Measurements from ENCODE around the gene PLEKHS1. TPM values are rescaled to one million over a fixed set of nuclear protein-coding genes. Genes with fewer than 3 reads are reported as not detected.

Gene PLEKHS1
- total RNA-seq, 3 donors from 2014 or later (not counting 1 experiment from before 2014, with no cell fraction given): 0.14 to 0.90 (median 0.23) TPM

DNA sequence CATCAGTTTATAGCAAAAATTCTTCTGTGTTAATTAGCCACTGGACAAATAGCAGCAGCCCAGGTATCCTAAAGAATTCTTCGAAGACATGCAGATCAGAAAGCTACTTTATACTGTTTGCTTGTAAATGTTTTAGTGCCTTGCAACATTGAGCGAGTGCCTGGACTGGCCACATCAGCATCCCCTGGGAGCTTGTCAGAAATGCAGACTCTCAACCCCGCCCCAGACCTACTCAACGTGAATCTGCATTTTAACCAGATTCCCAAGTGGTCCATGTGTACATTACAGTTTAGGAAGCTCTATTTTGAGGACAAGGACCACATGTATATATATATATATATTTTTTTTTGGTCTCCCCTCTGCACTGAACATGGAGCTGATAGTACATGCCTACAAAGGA, 18.5 kb upstream of the PLEKHS1 start:
- H3K9me3 Mint-ChIP-seq: no peaks in the 10 kb centered on the region
- Histone ChIP-seq H3K4me3 (ENCODE audit: low read length) (no peak overlapping the region), H3K36me3 (ENCODE audit: control insufficient read depth, insufficient read depth, low read length) (peaks cover 20% of the 10 kb centered on the region), H3K9me3 (ENCODE audit: control insufficient read depth, insufficient read depth, low read length) (no peaks in the 10 kb centered on the region), H3K27ac (ENCODE audit: low read length) (no peak overlapping the region), H3K4me1 (ENCODE audit: control insufficient read depth, insufficient read depth, low read length) (no peaks in the 10 kb centered on the region), H3K27me3 (ENCODE audit: control insufficient read depth, insufficient read depth, low read length) (no peaks in the 10 kb centered on the region)
- intact Hi-C loops (cut with micrococcal nuclease): no loop called here
- TF ChIP-seq, protein P1, sequence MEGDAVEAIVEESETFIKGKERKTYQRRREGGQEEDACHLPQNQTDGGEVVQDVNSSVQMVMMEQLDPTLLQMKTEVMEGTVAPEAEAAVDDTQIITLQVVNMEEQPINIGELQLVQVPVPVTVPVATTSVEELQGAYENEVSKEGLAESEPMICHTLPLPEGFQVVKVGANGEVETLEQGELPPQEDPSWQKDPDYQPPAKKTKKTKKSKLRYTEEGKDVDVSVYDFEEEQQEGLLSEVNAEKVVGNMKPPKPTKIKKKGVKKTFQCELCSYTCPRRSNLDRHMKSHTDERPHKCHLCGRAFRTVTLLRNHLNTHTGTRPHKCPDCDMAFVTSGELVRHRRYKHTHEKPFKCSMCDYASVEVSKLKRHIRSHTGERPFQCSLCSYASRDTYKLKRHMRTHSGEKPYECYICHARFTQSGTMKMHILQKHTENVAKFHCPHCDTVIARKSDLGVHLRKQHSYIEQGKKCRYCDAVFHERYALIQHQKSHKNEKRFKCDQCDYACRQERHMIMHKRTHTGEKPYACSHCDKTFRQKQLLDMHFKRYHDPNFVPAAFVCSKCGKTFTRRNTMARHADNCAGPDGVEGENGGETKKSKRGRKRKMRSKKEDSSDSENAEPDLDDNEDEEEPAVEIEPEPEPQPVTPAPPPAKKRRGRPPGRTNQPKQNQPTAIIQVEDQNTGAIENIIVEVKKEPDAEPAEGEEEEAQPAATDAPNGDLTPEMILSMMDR (IDR thresholded peaks at IDR 0.05): no peak
- 97% methylated on average over 4 of the region's 4 CpGs for WGBS (ENCODE audit: insufficient coverage)
- no peak overlapping the region for H3K27ac Mint-ChIP-seq
- DNase-seq (no peak), ATAC-seq (no peak)
- H3K27me3 Mint-ChIP-seq (ENCODE audit: low read depth in 2 of 2): no peaks in the 10 kb centered on the region
- H3K36me3 Mint-ChIP-seq: peaks cover 18% of the 10 kb centered on the region
- H3K4me3 Mint-ChIP-seq: no peak overlapping the region
- H3K4me1 Mint-ChIP-seq: no peaks in the 10 kb centered on the region

DNA sequence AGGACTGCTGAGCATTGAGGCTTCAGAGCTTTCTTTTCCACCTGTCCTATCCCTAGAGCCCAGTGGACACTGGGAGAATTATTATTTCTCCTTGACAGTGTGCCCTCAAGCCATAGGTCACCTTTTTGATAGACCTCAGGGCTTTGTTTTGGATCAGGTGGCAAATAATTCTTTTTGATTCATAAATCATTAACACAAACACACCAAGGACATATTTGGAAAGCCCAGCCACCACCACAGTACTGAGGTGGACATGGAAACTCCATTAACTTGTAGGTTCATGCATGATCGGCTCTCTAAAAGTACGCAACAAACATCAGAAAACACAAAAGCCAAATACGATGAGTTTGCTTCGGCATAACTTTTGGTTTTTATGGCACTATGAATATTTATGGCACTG, 17.8 kb upstream of the PLEKHS1 start:
- WGBS (ENCODE audit: insufficient coverage): 73% methylated on average over 4 of the region's 4 CpGs
- ATAC-seq (no peak), DNase-seq (no peak)
- H3K4me1 ChIP-seq (ENCODE audit: control insufficient read depth, insufficient read depth, low read length): no peaks in the 10 kb centered on the region
- no peaks in the 10 kb centered on the region for H3K9me3 Mint-ChIP-seq
- no peak overlapping the region for H3K4me3 ChIP-seq (ENCODE audit: low read length)
- H3K4me1 Mint-ChIP-seq: no peaks in the 10 kb centered on the region
- no peak overlapping the region for H3K27ac Mint-ChIP-seq
- no peaks in the 10 kb centered on the region for H3K27me3 Mint-ChIP-seq (ENCODE audit: low read depth in 2 of 2)
- peaks cover 20% of the 10 kb centered on the region for H3K36me3 ChIP-seq (ENCODE audit: control insufficient read depth, insufficient read depth, low read length)
- H3K27me3 ChIP-seq (ENCODE audit: control insufficient read depth, insufficient read depth, low read length): no peaks in the 10 kb centered on the region
- H3K4me3 Mint-ChIP-seq: no peak overlapping the region
- H3K9me3 ChIP-seq (ENCODE audit: control insufficient read depth, insufficient read depth, low read length): no peaks in the 10 kb centered on the region
- intact Hi-C loops (cut with micrococcal nuclease): no loop called here
- H3K27ac ChIP-seq (ENCODE audit: low read length): no peak overlapping the region
- H3K36me3 Mint-ChIP-seq: peaks cover 18% of the 10 kb centered on the region
- TF ChIP-seq, protein P1 (IDR thresholded peaks at IDR 0.05): no peak

DNA sequence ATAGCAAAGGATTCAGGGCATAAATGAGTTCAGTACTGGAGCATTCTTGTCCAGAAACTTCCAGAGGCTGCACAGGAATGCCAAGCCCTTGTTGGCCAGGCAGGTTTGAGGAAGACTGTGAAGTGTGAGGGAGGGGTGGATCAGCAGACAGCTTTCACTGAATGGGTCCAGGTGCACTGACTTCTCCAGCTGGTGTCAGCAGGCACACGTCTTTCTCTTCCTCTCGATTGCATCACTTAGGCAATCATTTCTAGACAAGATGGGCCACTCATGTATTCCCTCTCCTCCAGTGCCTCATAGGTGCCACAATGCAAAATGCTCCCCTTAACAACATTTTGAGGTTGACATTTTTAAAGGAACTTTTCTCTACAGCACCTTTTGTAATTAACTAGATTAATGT, 15.6 kb upstream of the PLEKHS1 start:
- Histone ChIP-seq H3K4me1 (ENCODE audit: control insufficient read depth, insufficient read depth, low read length) (no peaks in the 10 kb centered on the region), H3K4me3 (ENCODE audit: low read length) (no peak overlapping the region), H3K36me3 (ENCODE audit: control insufficient read depth, insufficient read depth, low read length) (peaks cover 4% of the 10 kb centered on the region), H3K27ac (ENCODE audit: low read length) (no peak overlapping the region), H3K27me3 (ENCODE audit: control insufficient read depth, insufficient read depth, low read length) (no peaks in the 10 kb centered on the region), H3K9me3 (ENCODE audit: control insufficient read depth, insufficient read depth, low read length) (no peaks in the 10 kb centered on the region)
- Mint-ChIP-seq H3K4me1 (no peaks in the 10 kb centered on the region), H3K27me3 (ENCODE audit: low read depth in 2 of 2) (peaks cover 0 to 3% of the 10 kb centered on the region in 2 donors), H3K4me3 (no peak overlapping the region), H3K27ac (no peak overlapping the region), H3K36me3 (peaks cover 7% of the 10 kb centered on the region), H3K9me3 (no peaks in the 10 kb centered on the region)
- DNase-seq (no peak), ATAC-seq (no peak)
- intact Hi-C loops (cut with micrococcal nuclease): no loop called here
- TF ChIP-seq, protein P1 (IDR thresholded peaks at IDR 0.05): no peak
- WGBS (ENCODE audit: insufficient coverage): 28% methylated on average over 2 of the region's 2 CpGs

DNA sequence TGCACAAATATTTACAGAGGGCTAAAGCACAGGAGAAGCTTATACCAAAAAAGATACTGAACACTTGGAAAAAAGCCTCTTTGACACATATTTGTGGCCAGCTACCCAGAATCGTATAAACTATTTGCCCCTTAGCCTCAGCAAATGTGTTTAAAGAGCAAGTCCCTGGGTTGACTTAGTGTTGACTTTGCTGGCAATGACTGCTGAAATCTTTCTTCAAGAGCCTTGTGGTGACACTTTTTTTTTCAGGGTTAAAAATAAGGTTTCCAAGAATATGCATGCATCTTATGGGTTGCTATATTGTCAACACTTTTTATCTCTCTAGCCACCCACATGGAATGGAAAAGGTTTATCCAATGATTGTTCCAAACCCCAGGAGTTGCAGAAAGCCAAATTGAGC, 14.9 kb upstream of the PLEKHS1 start:
- Histone ChIP-seq H3K9me3 (ENCODE audit: control insufficient read depth, insufficient read depth, low read length) (no peaks in the 10 kb centered on the region), H3K4me1 (ENCODE audit: control insufficient read depth, insufficient read depth, low read length) (no peaks in the 10 kb centered on the region), H3K36me3 (ENCODE audit: control insufficient read depth, insufficient read depth, low read length) (peaks cover under 1% of the 10 kb centered on the region), H3K4me3 (ENCODE audit: low read length) (no peak overlapping the region), H3K27ac (ENCODE audit: low read length) (no peak overlapping the region), H3K27me3 (ENCODE audit: control insufficient read depth, insufficient read depth, low read length) (no peaks in the 10 kb centered on the region)
- Mint-ChIP-seq H3K27ac (no peak overlapping the region), H3K4me1 (no peaks in the 10 kb centered on the region), H3K9me3 (no peaks in the 10 kb centered on the region), H3K4me3 (no peak overlapping the region), H3K36me3 (peaks cover 7% of the 10 kb centered on the region), H3K27me3 (ENCODE audit: low read depth in 2 of 2) (peaks cover 0 to 3% of the 10 kb centered on the region in 2 donors)
- no peak for DNase-seq
- WGBS (ENCODE audit: insufficient coverage): 75% methylated on average over 1 of the region's 1 CpG
- TF ChIP-seq, protein P1 (IDR thresholded peaks at IDR 0.05): no peak
- no peak for ATAC-seq
- intact Hi-C loops (cut with micrococcal nuclease): no loop called here

All from natural killer cell (primary cell).